Activated T-cell treated with anti-CD3 and anti-CD28 coated beads for 48 hours (primary cell): ENCODE data around the gene MCU.

ENCODE experiments used
- DNase-seq: peaks from one replicate; pipeline ENCODE4 v3.0.0-alpha.2; 2020; ENCODE audit warnings: low read depth

The MCU gene

GRCh38 chr10:72846238-72846637 is 154.3 kb downstream of the MCU start:
- no peak for DNase-seq

- no peak for DNase-seq
Measured at GRCh38 chr10:72847681-72848080, 155.7 kb downstream of the MCU start.

- DNase-seq = no peak
Measured at GRCh38 chr10:72850861-72851260, 158.9 kb downstream of the MCU start.

DNA sequence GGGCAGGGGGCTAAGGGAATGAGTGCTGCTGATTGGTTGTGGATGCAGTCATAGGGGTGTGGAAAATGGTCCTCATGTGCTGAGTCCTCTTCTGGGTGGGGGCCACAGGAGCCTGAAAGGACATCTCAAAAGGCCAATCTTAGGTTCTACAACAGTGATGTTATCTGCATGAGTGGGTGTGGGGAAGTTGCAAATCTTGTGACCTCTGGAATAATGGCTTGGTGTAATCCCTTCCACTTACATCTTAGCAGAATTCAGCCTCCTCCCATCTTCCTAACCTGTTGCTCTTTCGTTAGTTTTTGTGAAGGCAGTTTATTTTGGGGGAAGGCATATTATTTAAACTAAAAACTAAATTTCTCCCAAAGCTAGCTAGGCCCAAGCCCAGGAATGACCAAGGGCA is 159.6 kb downstream of the MCU start:
- DNase-seq = no peak

- DNase-seq = no peak
Measured at GRCh38 chr10:72852508-72852907, 160.6 kb downstream of the MCU start.

DNA sequence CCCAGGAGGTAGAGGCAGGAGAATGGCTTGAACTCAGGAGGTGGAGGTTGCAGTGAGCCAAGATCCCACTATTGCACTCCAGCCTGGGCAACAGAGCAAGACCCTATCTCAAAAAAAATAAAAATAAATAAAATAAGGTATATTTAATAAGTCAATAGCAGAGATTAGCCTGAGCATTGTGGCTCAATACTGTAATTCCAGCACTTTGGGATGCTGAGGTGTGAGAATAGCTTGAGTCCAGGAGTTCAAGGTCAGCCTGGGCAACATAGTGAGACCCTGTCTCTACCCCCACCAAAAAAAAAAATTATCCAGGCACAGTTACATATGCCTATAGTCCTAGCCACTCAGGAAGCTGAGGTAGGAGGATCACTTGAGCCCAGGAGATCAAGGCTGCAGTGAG is 163.2 kb downstream of the MCU start:
- DNase-seq = no peak

DNA sequence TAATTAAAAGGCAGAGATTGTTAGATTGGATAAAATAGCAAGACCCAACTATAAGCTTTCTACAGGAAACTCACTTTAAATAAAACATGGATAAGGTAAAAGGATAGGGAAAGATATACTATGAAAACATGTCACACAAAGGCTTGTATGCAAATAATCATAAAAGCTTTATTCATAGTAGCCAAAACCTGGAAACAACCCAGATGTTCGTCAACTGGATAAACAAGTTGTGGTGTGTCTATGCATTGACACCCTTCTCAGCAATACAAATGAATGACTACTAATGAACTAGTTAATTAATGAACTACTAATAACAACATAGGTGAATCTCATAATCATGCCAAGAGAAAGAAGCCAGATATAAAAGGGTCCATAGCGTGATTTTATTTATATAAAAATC is 163.8 kb downstream of the MCU start:
- no peak for DNase-seq

DNA sequence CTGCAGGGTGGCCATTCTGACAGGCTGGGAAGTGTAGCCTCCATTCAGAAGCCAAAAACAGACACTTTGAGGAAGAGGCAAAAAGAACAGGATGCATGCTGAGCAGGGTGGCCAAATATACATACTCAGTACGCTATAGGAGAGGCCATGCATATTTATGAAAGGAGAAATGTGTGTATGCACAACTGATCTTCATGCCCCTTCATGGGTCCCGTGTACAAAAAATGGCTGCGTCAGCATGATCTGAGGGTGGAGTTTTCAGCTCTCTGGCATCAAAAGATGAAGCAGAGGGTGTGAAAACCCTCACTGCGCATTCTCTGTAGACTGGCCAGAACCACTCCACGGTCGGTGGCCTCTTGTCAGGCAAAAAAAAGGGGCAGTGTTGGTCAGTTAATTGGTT is 166.1 kb downstream of the MCU start:
- DNase-seq = no peak

DNA sequence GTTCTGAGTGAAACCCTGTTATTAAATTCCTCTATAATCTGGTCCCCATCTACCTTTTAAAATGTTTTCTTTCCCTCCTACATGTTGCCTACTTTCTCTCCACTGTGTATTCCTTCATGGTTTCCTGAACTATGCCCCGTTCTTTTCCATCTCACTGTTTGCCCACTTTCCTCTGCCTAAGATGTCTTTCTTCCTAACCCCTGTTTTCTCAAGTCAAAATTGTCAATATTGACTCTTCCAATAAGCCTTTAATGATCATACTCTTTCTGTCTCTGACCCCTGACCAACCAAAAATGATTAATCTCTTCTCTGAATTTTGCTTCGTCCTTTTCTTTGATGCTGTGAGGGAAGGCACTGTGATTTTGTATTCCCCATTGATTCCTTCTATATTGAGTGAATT is 171.0 kb downstream of the MCU start:
- DNase-seq = no peak

DNA sequence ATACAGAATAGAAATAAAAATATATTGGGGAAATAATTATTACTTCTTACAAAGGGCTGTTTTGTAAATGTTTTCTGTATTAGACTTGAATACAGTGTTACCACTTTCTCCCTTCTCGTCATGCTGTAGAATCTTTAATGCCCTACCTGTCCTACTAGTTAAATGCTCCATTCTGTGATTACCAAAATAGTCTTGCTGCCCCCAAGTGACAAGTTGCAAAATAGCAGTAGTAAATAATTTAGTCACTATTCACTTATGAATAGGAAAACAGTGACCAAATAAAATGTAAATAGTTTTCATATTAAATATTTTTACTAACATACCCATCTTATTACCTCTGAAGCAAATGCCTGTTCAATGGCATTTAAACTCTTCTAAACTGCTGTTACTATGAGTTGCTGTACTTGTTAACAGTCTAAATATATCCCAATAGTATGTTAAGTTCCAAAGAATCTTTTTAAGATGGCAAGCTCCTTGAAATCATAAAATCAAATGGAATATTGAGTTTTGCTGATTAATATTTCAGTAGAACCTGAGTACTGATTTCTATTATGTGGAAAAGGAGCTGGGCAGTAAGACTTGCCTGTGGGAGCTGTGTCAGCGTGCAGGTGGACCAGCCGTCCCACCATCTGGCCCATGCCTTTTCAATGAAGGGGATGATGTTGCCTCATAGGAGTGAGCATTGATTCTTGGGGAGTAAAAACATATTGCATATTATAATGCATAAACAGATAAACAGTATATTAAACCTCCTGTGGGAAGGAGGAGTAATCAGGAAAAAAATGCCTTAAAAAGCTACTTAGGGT is 183.5 kb downstream of the MCU start:
- no peak for DNase-seq

- DNase-seq = no peak
Measured at GRCh38 chr10:72879245-72879644, 187.3 kb downstream of the MCU start.

GRCh38 chr10:72881291-72881690 is 189.3 kb downstream of the MCU start:
- DNase-seq = no peak

- DNase-seq = no peak
Measured at GRCh38 chr10:72883861-72884260, 191.9 kb downstream of the MCU start.

- no peak for DNase-seq
Measured at GRCh38 chr10:72885953-72886352, 194.0 kb downstream of the MCU start.

- DNase-seq = no peak
Measured at GRCh38 chr10:72886621-72887020, 194.7 kb downstream of the MCU start.

- no peak for DNase-seq
Measured at GRCh38 chr10:72887043-72887442, 195.1 kb downstream of the MCU start.

- DNase-seq = no peak
Measured at GRCh38 chr10:72888151-72888638, 196.3 kb downstream of the MCU start.

- no peak for DNase-seq
Measured at GRCh38 chr10:72889391-72889831, 197.5 kb downstream of the MCU start.

DNA sequence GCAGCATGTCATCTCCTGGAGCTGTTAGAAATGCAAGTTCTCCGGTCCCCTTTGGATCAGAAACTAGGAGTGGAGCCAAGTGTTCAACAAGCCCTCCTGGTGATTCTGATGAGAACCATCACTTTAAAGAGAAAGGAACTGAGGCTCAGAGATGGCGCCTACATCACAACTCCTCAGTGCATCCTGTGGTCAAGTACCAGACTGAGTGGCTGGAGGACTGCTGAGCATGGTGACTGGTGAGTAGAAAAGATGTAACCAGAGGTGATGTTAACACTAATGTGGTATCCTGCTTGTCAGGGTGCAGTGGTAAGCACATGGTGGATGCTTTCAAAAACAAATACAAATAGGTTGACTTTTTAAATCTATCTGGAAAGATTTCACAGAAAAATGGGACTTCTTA is 198.1 kb downstream of the MCU start:
- DNase-seq = no peak

DNA sequence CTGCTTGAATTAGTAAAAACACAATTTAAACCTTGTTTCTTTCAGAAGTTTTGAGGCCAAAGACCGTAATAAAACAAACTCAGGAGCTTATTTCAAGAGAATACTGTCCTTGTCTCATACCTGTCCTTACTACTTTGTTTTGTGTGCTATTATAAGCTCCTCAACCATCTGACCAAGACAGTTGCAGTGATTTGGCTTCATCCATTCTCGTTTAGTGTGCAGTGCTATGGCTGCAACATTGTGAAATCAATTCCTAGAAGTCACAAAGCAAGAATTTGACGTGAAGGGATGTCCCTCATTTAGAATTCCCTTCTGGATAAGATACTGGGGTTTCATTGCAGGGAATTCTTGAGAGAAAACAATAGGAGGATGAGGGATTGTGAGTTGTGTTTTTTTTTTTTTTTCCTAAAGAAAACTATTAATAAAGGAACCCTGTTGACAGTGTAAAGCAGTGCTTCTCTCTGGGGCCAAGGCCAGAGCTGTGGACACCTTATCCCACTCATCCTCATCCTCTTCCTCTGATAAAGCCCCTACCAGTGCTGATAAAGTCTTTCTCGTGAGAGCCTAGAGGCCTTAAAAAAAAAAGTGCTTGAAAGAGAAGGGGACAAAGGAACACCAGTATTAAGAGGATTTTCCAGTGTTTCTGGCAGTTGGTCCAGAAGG is 201.3 kb downstream of the MCU start, which contains the start of gene OIT3:
Gene OIT3 (plus strand): TSS at position 604 of the 663 bp plus-strand sequence. CDS start 60 bp downstream, outside the sequence.
- DNase-seq = no peak

DNA sequence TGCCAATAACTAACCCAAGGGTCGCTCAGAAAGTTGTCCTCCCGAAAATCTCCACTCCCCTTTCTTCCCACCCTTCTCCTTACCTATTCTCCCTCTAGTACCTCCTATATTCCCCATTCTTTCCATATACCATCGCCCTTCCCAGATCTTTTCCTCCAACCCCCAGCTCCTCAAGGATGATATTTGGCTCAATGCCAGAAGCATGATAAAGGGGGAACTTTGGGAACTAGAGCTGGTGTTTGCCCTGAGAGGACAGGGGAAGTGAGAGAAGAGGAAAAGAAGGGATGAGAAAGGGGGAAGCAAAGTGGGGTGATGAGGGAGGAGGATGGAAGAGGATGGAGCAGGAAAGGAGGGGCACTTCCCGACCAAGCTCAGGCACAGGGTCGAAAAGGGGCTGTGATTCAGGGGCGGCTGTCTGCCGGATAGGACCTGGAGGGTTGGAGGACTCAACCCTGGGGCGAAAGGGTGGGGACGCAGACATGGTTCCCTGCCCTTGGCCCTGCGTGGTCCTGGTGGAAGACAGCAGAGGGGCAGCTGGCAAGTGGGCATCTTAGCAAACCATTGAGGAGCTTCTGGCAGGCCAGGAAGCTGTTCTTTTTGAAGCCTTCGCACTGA is 203.4 kb downstream of the MCU start:
- no peak for DNase-seq

- DNase-seq = no peak
Measured at GRCh38 chr10:72898616-72899015, 206.7 kb downstream of the MCU start.

DNA sequence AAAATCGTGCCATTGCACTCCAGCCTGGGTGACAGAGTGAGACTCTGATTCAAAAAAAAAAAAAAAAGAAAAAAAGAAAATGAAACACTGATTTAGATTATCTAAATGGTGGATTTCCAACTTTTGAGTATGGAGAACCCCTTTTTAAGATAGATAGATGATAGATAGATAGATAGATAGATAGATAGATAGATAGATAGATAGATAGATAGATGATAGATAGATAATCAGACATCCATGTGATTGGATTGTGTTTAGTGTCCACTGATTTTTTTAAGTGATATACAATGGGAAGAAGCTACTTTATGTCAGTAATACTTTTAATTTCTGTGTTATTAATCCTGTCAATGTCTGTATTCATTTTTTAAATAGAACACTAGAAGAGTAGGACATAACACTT is 207.6 kb downstream of the MCU start:
- no peak for DNase-seq
